ENCODE measurements around the gene FNIP2. TPM values are rescaled to one million over a fixed set of nuclear protein-coding genes. Genes with fewer than 3 reads are reported as not detected.
"Not testable (repeated sequence)": the region's sequence is repeated elsewhere in the genome, so short reads cannot be mapped to it uniquely, and the experiment has no call there.

The FNIP2 gene
- total RNA-seq, 6 experiments from 2014 or later: 14.1 to 22.2 (median 18.2) TPM

DNA sequence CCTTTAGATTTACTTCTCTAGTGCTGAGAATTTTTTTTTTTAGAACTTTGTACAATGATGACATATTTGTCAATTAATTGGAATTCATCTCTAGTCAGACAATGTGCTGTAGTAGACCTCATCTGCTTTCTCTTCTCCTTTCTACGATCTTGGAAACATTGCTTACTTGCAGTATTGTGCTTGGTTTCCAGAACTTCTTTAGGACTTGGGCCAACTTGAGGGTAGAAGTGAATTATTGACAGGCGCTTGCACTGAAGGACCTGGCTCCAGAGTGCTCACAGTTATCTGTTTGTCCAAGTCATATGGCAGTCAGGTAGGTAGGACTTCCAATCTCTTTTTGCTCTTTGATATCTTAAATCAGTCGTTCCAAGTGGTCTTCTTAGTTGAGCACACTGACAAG, 39.6 kb downstream of the FNIP2 start:
- DNase-seq: no peak
- Mint-ChIP-seq H3K9me3 (no peaks in the 10 kb centered on the region), H3K36me3 (ENCODE audit: low read depth) (peaks cover 4% of the 10 kb centered on the region), H3K4me1 (ENCODE audit: low read depth) (peaks cover 77% of the 10 kb centered on the region), H3K4me3 (peak overlapping the region; percentile 44), H3K27me3 (ENCODE audit: insufficient read depth) (no peaks in the 10 kb centered on the region), H3K27ac (peak overlapping the region; percentile 97)
- no peak for TF ChIP-seq CTCF (IDR thresholded peaks at IDR 0.05)

GRCh38 chr4:158809208-158809607, 40.4 kb downstream of the FNIP2 start:
- H3K4me1 Mint-ChIP-seq (ENCODE audit: low read depth): peaks cover 85% of the 10 kb centered on the region
- H3K4me3 Mint-ChIP-seq: peak overlapping the region; percentile 73

DNA sequence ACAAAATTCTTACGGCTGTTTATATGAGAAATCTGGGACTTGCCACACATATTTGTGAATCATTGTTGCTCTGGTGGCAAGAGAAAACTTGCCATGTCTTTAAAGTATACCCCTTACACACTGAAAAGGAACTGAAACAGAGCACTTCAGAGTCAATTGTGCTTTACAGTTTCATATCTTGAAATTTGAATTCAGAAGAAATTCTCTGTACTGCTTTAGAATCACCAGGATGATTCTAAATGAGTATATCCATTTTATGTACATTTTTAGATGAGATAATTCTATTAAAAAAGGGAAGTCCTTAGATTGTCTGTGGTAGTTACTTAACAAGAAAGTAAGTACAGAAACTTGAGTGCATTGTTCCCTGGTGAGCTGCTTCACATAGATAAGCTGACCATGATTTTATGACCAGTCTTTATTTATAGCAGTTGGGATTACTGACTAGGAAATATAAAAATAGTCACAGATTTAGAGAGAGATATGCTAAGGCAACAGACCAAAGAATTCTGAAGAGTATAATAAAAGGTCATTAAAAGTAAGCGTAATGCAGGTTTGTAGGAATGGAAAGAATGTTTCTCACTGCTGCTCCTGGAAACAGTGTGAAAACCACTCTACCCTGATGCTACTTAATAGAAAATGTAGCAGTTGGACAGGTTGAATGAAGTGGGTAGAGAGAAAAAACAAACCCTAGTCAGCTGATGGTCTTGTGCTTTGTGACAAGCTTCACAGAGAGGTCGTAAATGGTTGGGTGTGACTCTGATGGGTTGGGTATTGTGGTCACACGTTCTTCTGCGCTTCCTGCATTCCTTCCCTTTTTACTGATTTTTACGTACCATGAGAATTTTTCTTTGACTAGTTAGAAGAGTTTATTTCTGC, 41.0 kb downstream of the FNIP2 start:
- no peaks in the 10 kb centered on the region for H3K9me3 Mint-ChIP-seq
- peaks cover 6% of the 10 kb centered on the region; the same call in 1 of the 2 replicates for H3K27me3 Mint-ChIP-seq (ENCODE audit: insufficient read depth)
- H3K27ac Mint-ChIP-seq: peak overlapping the region; percentile 97
- H3K36me3 Mint-ChIP-seq (ENCODE audit: low read depth): peaks cover 9% of the 10 kb centered on the region
- no peak for TF ChIP-seq CTCF (IDR thresholded peaks at IDR 0.05)
- H3K4me1 Mint-ChIP-seq (ENCODE audit: low read depth): peaks cover 87% of the 10 kb centered on the region
- DNase-seq: peak; percentile 97
- H3K4me3 Mint-ChIP-seq: peak overlapping the region; percentile 73

More at GRCh38 chr4:158809208-158809607, 40.4 kb downstream of the FNIP2 start:
- not testable (repeated sequence) for H3K9me3 Mint-ChIP-seq; DNase-seq; H3K27me3 Mint-ChIP-seq (ENCODE audit: insufficient read depth); H3K36me3 Mint-ChIP-seq (ENCODE audit: low read depth)
- peak overlapping the region; percentile 97 for H3K27ac Mint-ChIP-seq

GRCh38 chr4:158810487-158811215, 41.8 kb downstream of the FNIP2 start:
- TF ChIP-seq CTCF (IDR thresholded peaks at IDR 0.05): no peak; the same call in 1 of the 2 replicates
- DNase-seq: peak; percentile 99
- Mint-ChIP-seq H3K27ac (peak overlapping the region; percentile 97), H3K9me3 (no peaks in the 10 kb centered on the region), H3K4me1 (ENCODE audit: low read depth) (peaks cover 84% of the 10 kb centered on the region), H3K4me3 (peak overlapping the region; percentile 73), H3K27me3 (ENCODE audit: insufficient read depth) (peaks cover 6% of the 10 kb centered on the region; the same call in 1 of the 2 replicates), H3K36me3 (ENCODE audit: low read depth) (peaks cover 9% of the 10 kb centered on the region)

DNA sequence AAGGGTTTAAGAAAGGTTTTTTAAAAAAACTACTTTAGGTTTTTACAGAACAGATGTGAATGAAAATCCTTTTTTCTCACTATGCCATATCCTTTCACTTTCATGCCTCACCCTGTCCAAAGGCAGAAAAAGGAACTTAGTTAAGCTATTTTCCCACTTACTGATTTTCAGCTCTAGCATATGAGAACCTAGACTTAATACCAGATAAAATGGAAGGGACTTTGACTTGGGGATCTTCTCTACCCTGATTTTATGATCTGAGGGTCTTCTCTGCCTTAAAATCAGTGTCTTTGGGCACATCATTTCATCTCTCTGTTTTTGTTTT, 42.4 kb downstream of the FNIP2 start:
- Mint-ChIP-seq H3K4me1 (ENCODE audit: low read depth) (peaks cover 78% of the 10 kb centered on the region), H3K27ac (peak overlapping the region; percentile 97)

More for the DNA sequence above, 42.4 kb downstream of the FNIP2 start:
- Mint-ChIP-seq H3K27me3 (ENCODE audit: insufficient read depth) (peaks cover 6% of the 10 kb centered on the region; the same call in 1 of the 2 replicates), H3K36me3 (ENCODE audit: low read depth) (peaks cover 6% of the 10 kb centered on the region), H3K9me3 (no peaks in the 10 kb centered on the region), H3K4me3 (peak overlapping the region; percentile 73)
- no peak for DNase-seq
- TF ChIP-seq CTCF (IDR thresholded peaks at IDR 0.05): no peak
